ENCODE data around the gene MYH13.

DNA sequence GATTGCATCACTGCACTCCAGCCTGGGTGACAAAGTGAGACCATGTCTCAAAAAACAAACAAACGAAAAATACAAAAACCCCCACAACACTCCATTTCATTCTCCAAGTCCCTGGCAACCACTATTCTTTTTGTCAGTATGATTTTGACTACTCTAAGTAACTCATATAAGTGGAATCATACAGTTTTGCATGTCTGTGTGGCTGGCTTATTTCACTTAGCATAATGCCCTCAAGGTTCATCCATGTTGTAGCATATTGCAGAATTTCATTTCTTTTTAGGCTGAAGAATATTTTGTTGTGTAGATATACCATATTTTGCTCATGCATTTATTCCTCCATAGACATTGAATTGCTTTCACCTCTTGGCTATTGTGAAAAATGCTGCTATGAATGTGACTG is 92.7 kb downstream of the MYH13 start:
- TF ChIP-seq, protein P1, sequence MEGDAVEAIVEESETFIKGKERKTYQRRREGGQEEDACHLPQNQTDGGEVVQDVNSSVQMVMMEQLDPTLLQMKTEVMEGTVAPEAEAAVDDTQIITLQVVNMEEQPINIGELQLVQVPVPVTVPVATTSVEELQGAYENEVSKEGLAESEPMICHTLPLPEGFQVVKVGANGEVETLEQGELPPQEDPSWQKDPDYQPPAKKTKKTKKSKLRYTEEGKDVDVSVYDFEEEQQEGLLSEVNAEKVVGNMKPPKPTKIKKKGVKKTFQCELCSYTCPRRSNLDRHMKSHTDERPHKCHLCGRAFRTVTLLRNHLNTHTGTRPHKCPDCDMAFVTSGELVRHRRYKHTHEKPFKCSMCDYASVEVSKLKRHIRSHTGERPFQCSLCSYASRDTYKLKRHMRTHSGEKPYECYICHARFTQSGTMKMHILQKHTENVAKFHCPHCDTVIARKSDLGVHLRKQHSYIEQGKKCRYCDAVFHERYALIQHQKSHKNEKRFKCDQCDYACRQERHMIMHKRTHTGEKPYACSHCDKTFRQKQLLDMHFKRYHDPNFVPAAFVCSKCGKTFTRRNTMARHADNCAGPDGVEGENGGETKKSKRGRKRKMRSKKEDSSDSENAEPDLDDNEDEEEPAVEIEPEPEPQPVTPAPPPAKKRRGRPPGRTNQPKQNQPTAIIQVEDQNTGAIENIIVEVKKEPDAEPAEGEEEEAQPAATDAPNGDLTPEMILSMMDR (conservative IDR thresholded peaks at IDR 0.05; ENCODE audit: low read length) = no peak
- no peak for TF ChIP-seq EZH2phosphoT487 (IDR thresholded peaks at IDR 0.05; ENCODE audit: borderline replicate concordance, low read depth, low read length)
